Measurements from ENCODE around the gene IRF2BP1.
"Not testable (repeated sequence)": the region's sequence is repeated elsewhere in the genome, so short reads cannot be mapped to it uniquely, and the experiment has no call there.

Gene IRF2BP1

GRCh38 chr19:45901912-45902650 is 16.1 kb upstream of the IRF2BP1 start, which contains the start of gene MYPOP:
Gene MYPOP, minus strand, starts transcription at chr19:45902613. Its CDS starts 840 bp downstream, at chr19:45901773.
- no peak for DNase-seq (ENCODE audit: low spot score)

GRCh38 chr19:45901432-45901911 is 15.5 kb upstream of the IRF2BP1 start:
- no peak for DNase-seq (ENCODE audit: low spot score)

- no peak for DNase-seq (ENCODE audit: low spot score)
Measured at GRCh38 chr19:45900738-45901431, 14.9 kb upstream of the IRF2BP1 start.

- DNase-seq (ENCODE audit: low spot score): no peak
Measured at GRCh38 chr19:45899919-45900589, 14.1 kb upstream of the IRF2BP1 start.

GRCh38 chr19:45899253-45899652 is 13.3 kb upstream of the IRF2BP1 start:
- no peak for DNase-seq (ENCODE audit: low spot score)

GRCh38 chr19:45897261-45897812 is 11.4 kb upstream of the IRF2BP1 start:
- no peak for DNase-seq (ENCODE audit: low spot score)

- not testable (repeated sequence) for DNase-seq (ENCODE audit: low spot score)
Measured at GRCh38 chr19:45895983-45896599, 10.2 kb upstream of the IRF2BP1 start.

GRCh38 chr19:45895519-45895972 is 9.6 kb upstream of the IRF2BP1 start:
- no peak for DNase-seq (ENCODE audit: low spot score)

GRCh38 chr19:45890877-45891276 is 4.9 kb upstream of the IRF2BP1 start:
- no peak for DNase-seq (ENCODE audit: low spot score)

GRCh38 chr19:45889210-45889885 is 3.4 kb upstream of the IRF2BP1 start:
- DNase-seq (ENCODE audit: low spot score): no peak

GRCh38 chr19:45887200-45887710 is 1.3 kb upstream of the IRF2BP1 start:
- no peak for DNase-seq (ENCODE audit: low spot score)

- DNase-seq (ENCODE audit: low spot score): peak; percentile 93
Measured at GRCh38 chr19:45886427-45887199, 672 bp upstream of the IRF2BP1 start.

GRCh38 chr19:45884682-45885555 is 1.0 kb downstream of the IRF2BP1 start:
- peak; percentile 60 for DNase-seq (ENCODE audit: low spot score)

GRCh38 chr19:45883881-45884681 is 1.9 kb downstream of the IRF2BP1 start:
- no peak for DNase-seq (ENCODE audit: low spot score)

GRCh38 chr19:45883586-45883880 is 2.4 kb downstream of the IRF2BP1 start:
- no peak for DNase-seq (ENCODE audit: low spot score)

GRCh38 chr19:45882652-45883585 is 3.0 kb downstream of the IRF2BP1 start:
- DNase-seq (ENCODE audit: low spot score): peak; percentile 93

- DNase-seq (ENCODE audit: low spot score): no peak
Measured at GRCh38 chr19:45881909-45882528, 3.9 kb downstream of the IRF2BP1 start.
